Sigmoid colon (tissue), 7 donors: ENCODE results near the gene STRADA. TPM values are rescaled to one million over a fixed set of nuclear protein-coding genes. Genes with fewer than 3 reads are reported as not detected.
A peak's percentile ranks its signal among the peaks of the same experiment; 100 is the strongest.

Experiments used
- DNase-seq: peaks from one replicate; pipeline ENCODE4 v3.0.0-alpha.2; 2019
- H3K27ac ChIP-seq, 4 donors: fragments of 200-600 bp; sonication (generic); one replicate each; pipeline ENCODE4 v1.5.1; 2016 to 2019; ENCODE audit warnings: mild to moderate bottlenecking in 1 of 4
- H3K27me3 ChIP-seq, 3 donors: fragments of 200-600 bp; sonication (generic); one replicate each; pipeline ENCODE4 v1.5.1; 2019; ENCODE audit warnings: mild to moderate bottlenecking in 1 of 3
- H3K36me3 ChIP-seq, 4 donors: fragments of 200-600 bp; sonication (generic); one replicate each; pipeline ENCODE4 v1.5.1; 2016 to 2019
- H3K4me1 ChIP-seq, 4 donors: fragments of 200-600 bp; sonication (generic); one replicate each; pipeline ENCODE4 v1.5.1; 2017 to 2019
- H3K4me3 ChIP-seq, 4 donors: fragments of 200-600 bp; sonication (generic); one replicate each; pipeline ENCODE4 v1.5.1; 2017 to 2019; ENCODE audit warnings: mild to moderate bottlenecking in 2 of 4, moderate library complexity in 1 of 4
- H3K9me3 ChIP-seq, 4 donors: fragments of 200-600 bp in 3 of 4; sonication (generic) in 3 of 4; one replicate each; pipeline versions ENCODE4 v1.5.1 to v1.6.1; 2013 to 2019
- EP300 ChIP-seq, 4 donors: sonication (generic); formaldehyde crosslinking; IDR thresholded peaks; one replicate each; pipeline ENCODE4 v1.6.1; 2017; ENCODE audit warnings: antibody characterized with exemption in 4 of 4
- POLR2A ChIP-seq, 2 donors: fragments of 450-650 bp; IDR thresholded peaks; one replicate each; pipeline ENCODE4 v1.6.1; 2016; ENCODE audit warnings: antibody characterized with exemption in 2 of 2, mild to moderate bottlenecking in 2 of 2, moderate library complexity in 2 of 2
- POLR2AphosphoS5 ChIP-seq, 4 donors: sonication (generic); formaldehyde crosslinking; IDR thresholded peaks; one replicate each; pipeline ENCODE4 v1.6.1; 2017; ENCODE audit warnings: antibody characterized with exemption in 4 of 4
- WGBS, 2 donors: extraction: QIAGEN DNeasy Blood & Tissue Kit; methylation state at CpG; one replicate each; pipeline ENCODE4 v1.1.7; 2013; 5-methylcytosine and 5-hydroxymethylcytosine counted together
- intact Hi-C: fragments of 100-400 bp; cut with DNase I; formaldehyde crosslinking; loops from one replicate; pipeline ENCODE4 v1.15.1; 2023
- polyA plus RNA-seq, 3 donors: library from polyadenylated mRNA; stranded (reverse); fragments of 200-250 nt; gene quantifications; one replicate each; pipeline ENCODE4 v1.2.3, GENCODE V29; 2013
- total RNA-seq, 4 donors: library from RNA; depleted of rRNA; stranded (reverse); fragments of >200 nt; gene quantifications; one replicate each; pipeline ENCODE4 v1.1.0, GENCODE V29; 2016
- TF ChIP-seq, protein P1 (sequence below), 4 experiments: fragments of 450-650 bp in 3 of 4; fragments of 200-600 bp in 1 of 4; IDR thresholded peaks; one replicate each; pipeline ENCODE4 v1.5.1; 2016 to 2019; ENCODE audit warnings: antibody characterized with exemption in 4 of 4, mild to moderate bottlenecking in 3 of 4, moderate library complexity in 2 of 4
- donor health status: healthy with polysubstance abuse.
- donor health status: Bipolar disorder and iron deficiency.
- donor health status: healthy.

STRADA gene
- total and polyA plus RNA-seq, 7 donors, result 7.2 to 45.1 (median 20.0) TPM

DNA sequence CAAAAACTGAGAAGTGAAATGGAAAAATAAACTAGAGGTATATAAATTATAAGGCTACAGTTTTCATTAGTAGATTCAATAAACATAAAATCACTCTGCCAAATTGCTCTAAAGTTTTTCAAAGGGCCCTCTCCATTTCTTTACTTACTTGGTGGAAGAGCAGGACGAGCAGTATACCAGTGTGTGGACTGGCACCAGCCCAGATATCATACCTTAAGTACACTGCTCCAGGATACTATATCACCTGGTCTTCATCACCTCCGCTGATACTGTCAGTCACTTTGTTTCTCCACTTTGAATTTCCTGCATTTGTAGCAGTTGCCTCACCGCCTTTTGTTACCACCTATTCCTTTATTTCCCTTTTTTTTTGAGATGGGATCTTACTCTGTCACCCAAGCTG, 81.7 kb downstream of the STRADA start:
- peaks cover 7 to 82% (median 30%) of the 10 kb centered on the region in 4 donors for H3K36me3 ChIP-seq

DNA sequence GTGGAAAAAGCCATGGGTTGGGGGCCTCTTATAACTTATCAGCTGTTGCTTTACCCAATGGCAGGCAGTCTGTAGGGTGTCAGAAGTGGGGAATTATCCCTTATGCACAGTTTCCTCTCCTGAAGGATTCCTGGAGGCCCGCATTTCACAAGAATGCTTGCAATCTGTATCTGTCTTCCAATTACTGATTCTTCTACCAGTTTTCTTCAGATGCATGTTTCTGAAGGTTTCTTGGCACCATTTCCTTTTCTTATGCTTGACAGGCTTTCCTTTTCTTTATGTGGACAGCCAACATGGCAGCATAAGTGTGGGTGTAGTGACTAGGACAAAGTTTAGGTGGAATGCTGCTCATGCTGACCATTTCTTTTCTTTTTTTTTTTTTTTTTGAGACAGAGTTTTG, 83.2 kb downstream of the STRADA start:
- H3K27ac ChIP-seq, result no peak overlapping the region
- H3K4me3 ChIP-seq, result no peak overlapping the region
- H3K27me3 ChIP-seq, result no peaks in the 10 kb centered on the region
- 96 to 100% methylated on average over 1 of the region's 1 CpG for WGBS, 2 donors
- DNase-seq, result no peak
- intact Hi-C loops, result no loop called here
- no peaks in the 10 kb centered on the region for H3K9me3 ChIP-seq
- TF ChIP-seq, protein P1, sequence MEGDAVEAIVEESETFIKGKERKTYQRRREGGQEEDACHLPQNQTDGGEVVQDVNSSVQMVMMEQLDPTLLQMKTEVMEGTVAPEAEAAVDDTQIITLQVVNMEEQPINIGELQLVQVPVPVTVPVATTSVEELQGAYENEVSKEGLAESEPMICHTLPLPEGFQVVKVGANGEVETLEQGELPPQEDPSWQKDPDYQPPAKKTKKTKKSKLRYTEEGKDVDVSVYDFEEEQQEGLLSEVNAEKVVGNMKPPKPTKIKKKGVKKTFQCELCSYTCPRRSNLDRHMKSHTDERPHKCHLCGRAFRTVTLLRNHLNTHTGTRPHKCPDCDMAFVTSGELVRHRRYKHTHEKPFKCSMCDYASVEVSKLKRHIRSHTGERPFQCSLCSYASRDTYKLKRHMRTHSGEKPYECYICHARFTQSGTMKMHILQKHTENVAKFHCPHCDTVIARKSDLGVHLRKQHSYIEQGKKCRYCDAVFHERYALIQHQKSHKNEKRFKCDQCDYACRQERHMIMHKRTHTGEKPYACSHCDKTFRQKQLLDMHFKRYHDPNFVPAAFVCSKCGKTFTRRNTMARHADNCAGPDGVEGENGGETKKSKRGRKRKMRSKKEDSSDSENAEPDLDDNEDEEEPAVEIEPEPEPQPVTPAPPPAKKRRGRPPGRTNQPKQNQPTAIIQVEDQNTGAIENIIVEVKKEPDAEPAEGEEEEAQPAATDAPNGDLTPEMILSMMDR (IDR thresholded peaks at IDR 0.05), result no peak
- TF ChIP-seq POLR2AphosphoS5 (IDR thresholded peaks at IDR 0.05) (no peak), POLR2A (IDR thresholded peaks at IDR 0.05) (no peak), EP300 (IDR thresholded peaks at IDR 0.05) (no peak)
- H3K36me3 ChIP-seq, result peaks cover 7 to 95% (median 31%) of the 10 kb centered on the region in 4 donors
- peaks cover 0 to 13% (median 5%) of the 10 kb centered on the region in 4 donors for H3K4me1 ChIP-seq

More for the DNA sequence above, 81.7 kb downstream of the STRADA start:
- 89 to 93% methylated on average over 3 of the region's 3 CpGs for WGBS, 2 donors
- intact Hi-C loops, result no loop called here
- H3K4me1 ChIP-seq, result peaks cover 0 to 7% (median 0%) of the 10 kb centered on the region in 4 donors
- no peak overlapping the region for H3K4me3 ChIP-seq
- no peaks in the 10 kb centered on the region for H3K9me3 ChIP-seq
- H3K27me3 ChIP-seq, result no peaks in the 10 kb centered on the region
- TF ChIP-seq POLR2AphosphoS5 (IDR thresholded peaks at IDR 0.05), result no peak
- TF ChIP-seq EP300 (IDR thresholded peaks at IDR 0.05), result no peak
- TF ChIP-seq, protein P1 (IDR thresholded peaks at IDR 0.05), result no peak
- no peak for TF ChIP-seq POLR2A (IDR thresholded peaks at IDR 0.05)
- no peak overlapping the region for H3K27ac ChIP-seq
- DNase-seq, result no peak

DNA sequence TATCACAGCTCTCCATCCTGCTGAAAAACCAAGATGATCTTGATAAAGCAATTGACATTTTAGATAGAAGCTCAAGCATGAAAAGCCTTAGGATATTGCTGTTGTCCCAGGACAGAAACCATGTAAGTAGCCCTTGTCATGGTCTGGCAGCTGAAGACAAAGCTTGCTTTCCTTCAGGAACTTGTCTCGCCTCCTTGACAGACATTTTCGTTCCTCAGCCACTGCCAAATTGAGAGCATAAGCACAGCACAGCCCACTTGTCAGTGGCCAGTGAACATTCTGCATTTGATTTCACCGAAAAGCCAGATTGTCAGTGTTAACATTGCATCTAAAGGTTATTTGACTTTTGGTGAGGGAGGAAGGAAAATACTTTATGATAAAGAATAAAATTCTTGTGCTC, 83.8 kb downstream of the STRADA start:
- H3K9me3 ChIP-seq, result no peaks in the 10 kb centered on the region
- intact Hi-C loops, result no loop called here
- H3K4me3 ChIP-seq, result no peak overlapping the region
- H3K4me1 ChIP-seq, result peaks cover 0 to 19% (median 9%) of the 10 kb centered on the region in 4 donors
- WGBS, 2 donors, result 93 to 94% methylated on average over 3 of the region's 3 CpGs
- no peak for DNase-seq
- no peak for TF ChIP-seq EP300 (IDR thresholded peaks at IDR 0.05)
- TF ChIP-seq, protein P1 (IDR thresholded peaks at IDR 0.05), result no peak
- no peak for TF ChIP-seq POLR2A (IDR thresholded peaks at IDR 0.05)
- TF ChIP-seq POLR2AphosphoS5 (IDR thresholded peaks at IDR 0.05), result no peak
- no peak overlapping the region for H3K27ac ChIP-seq
- H3K36me3 ChIP-seq, result peaks cover 7 to 95% (median 26%) of the 10 kb centered on the region in 4 donors
- H3K27me3 ChIP-seq, result no peaks in the 10 kb centered on the region

DNA sequence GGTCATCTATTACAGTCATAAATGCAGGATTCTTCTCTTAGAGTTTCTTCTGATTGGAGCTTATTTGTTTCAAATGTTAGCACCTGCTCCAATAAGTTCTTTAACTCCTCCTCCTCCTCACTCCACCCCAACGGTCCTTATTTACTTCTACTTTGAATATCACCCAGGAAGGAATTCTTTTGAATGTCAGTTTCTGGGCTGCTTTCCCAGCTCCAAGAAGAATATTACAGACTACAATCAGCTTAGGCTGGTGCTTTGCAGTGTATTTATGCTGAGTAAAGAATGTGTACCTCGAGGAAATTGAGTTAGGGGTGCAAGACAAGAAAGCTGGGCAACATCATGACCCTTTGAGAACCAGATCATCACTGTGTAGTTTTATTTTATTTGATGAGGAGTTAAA, 88.5 kb downstream of the STRADA start:
- no peaks in the 10 kb centered on the region for H3K9me3 ChIP-seq
- TF ChIP-seq, protein P1 (IDR thresholded peaks at IDR 0.05), result no peak
- TF ChIP-seq POLR2AphosphoS5 (IDR thresholded peaks at IDR 0.05) (no peak), POLR2A (IDR thresholded peaks at IDR 0.05) (no peak)
- intact Hi-C loops, result no loop called here
- no peaks in the 10 kb centered on the region for H3K27me3 ChIP-seq
- peak overlapping the region in 3 of 4 donors; percentile 11 to 49 (median 14) for H3K27ac ChIP-seq
- peaks cover 0 to 56% (median 6%) of the 10 kb centered on the region in 4 donors for H3K36me3 ChIP-seq
- DNase-seq, result no peak
- WGBS, 2 donors, result 8 to 46% methylated on average over 2 of the region's 2 CpGs
- no peak overlapping the region for H3K4me3 ChIP-seq
- peaks cover 0 to 19% (median 16%) of the 10 kb centered on the region in 4 donors for H3K4me1 ChIP-seq

Other genes with a start within 250 kb of the STRADA start
- not detected for gene KCNH6, start 218.4 kb downstream of the STRADA start, total RNA-seq
- under 1 TPM in 1 of 3 donors, not detected in 2; 0.13 TPM for gene KCNH6, start 218.4 kb downstream of the STRADA start, polyA plus RNA-seq
- 10 to 100 TPM; 19.7 to 28.9 (median 23.5) TPM for gene DCAF7, start 191.3 kb downstream of the STRADA start, total RNA-seq
- 10 to 100 TPM; 14.4 to 34.6 (median 23.1) TPM for gene DCAF7, start 191.3 kb downstream of the STRADA start, polyA plus RNA-seq
- 10 to 100 TPM; 11.2 to 19.9 (median 14.3) TPM for gene TACO1, start 140.9 kb downstream of the STRADA start, total RNA-seq
- gene TACO1, start 140.9 kb downstream of the STRADA start, polyA plus RNA-seq, result 10 to 100 TPM; 28.1 to 50.9 (median 34.2) TPM
- gene MAP3K3, start 119.4 kb downstream of the STRADA start, total RNA-seq, result 10 to 100 TPM; 51.5 to 68.7 (median 59.8) TPM
- gene MAP3K3, start 119.4 kb downstream of the STRADA start, polyA plus RNA-seq, result 10 to 100 TPM in 1 of 3 donors, 1 to 10 TPM in 2; 4.4 to 18.8 (median 8.4) TPM
- 10 to 100 TPM in 1 of 4 donors, 1 to 10 TPM in 3; 3.0 to 16.8 (median 8.5) TPM for gene LIMD2, start 41.7 kb downstream of the STRADA start, total RNA-seq
- 100 to 1,000 TPM in 1 of 3 donors, 1 to 10 TPM in 2; 3.5 to 119 (median 3.6) TPM for gene LIMD2, start 41.7 kb downstream of the STRADA start, polyA plus RNA-seq
- 10 to 100 TPM; 35.7 to 47.1 (median 43.5) TPM for gene CCDC47, start 31.8 kb upstream of the STRADA start, total RNA-seq
- gene CCDC47, start 31.8 kb upstream of the STRADA start, polyA plus RNA-seq, result 10 to 100 TPM; 12.0 to 65.4 (median 39.3) TPM
- gene DDX42, start 32.4 kb upstream of the STRADA start, total RNA-seq, result 100 to 1,000 TPM in 2 of 4 donors, 10 to 100 TPM in 2; 82.0 to 136 (median 101) TPM
- gene DDX42, start 32.4 kb upstream of the STRADA start, polyA plus RNA-seq, result 10 to 100 TPM; 30.7 to 62.3 (median 40.8) TPM
- 100 to 1,000 TPM in 3 of 4 donors, 10 to 100 TPM in 1; 94.2 to 161 (median 113) TPM for gene PSMC5, start 85.6 kb upstream of the STRADA start, total RNA-seq
- 100 to 1,000 TPM in 2 of 3 donors, 10 to 100 TPM in 1; 95.7 to 157 (median 130) TPM for gene PSMC5, start 85.6 kb upstream of the STRADA start, polyA plus RNA-seq
- 10 to 100 TPM; 31.0 to 65.8 (median 47.6) TPM for gene FTSJ3, start 85.9 kb upstream of the STRADA start, total RNA-seq
- 10 to 100 TPM in 2 of 3 donors, 1 to 10 TPM in 1; 7.9 to 30.7 (median 10.2) TPM for gene FTSJ3, start 85.9 kb upstream of the STRADA start, polyA plus RNA-seq
- 100 to 1,000 TPM in 2 of 4 donors, 10 to 100 TPM in 2; 79.7 to 122 (median 105) TPM for gene SMARCD2, start 100.9 kb upstream of the STRADA start, total RNA-seq
- 10 to 100 TPM; 44.4 to 95.9 (median 50.6) TPM for gene SMARCD2, start 100.9 kb upstream of the STRADA start, polyA plus RNA-seq
- not detected for gene CSH2, start 131.9 kb upstream of the STRADA start, total RNA-seq
- gene CSH2, start 131.9 kb upstream of the STRADA start, polyA plus RNA-seq, result not detected
- not detected for gene GH2, start 140.1 kb upstream of the STRADA start, total RNA-seq
- not detected for gene GH2, start 140.1 kb upstream of the STRADA start, polyA plus RNA-seq
- gene CSH1, start 154.8 kb upstream of the STRADA start, total RNA-seq, result not detected
- not detected for gene CSH1, start 154.8 kb upstream of the STRADA start, polyA plus RNA-seq
- not detected for gene CSHL1, start 169.5 kb upstream of the STRADA start, total RNA-seq
- not detected for gene CSHL1, start 169.5 kb upstream of the STRADA start, polyA plus RNA-seq
- not detected for gene GH1, start 177.0 kb upstream of the STRADA start, total RNA-seq
- under 1 TPM in 1 of 3 donors, not detected in 2; 0.25 TPM for gene GH1, start 177.0 kb upstream of the STRADA start, polyA plus RNA-seq
- 1 to 10 TPM in 2 of 4 donors, under 1 TPM in 2; 0.66 to 1.8 (median 0.96) TPM for gene CD79B, start 190.5 kb upstream of the STRADA start, total RNA-seq
- 100 to 1,000 TPM in 1 of 3 donors, 1 to 10 TPM in 1, not detected in 1; 2.4 to 112 TPM for gene CD79B, start 190.5 kb upstream of the STRADA start, polyA plus RNA-seq
- gene SCN4A, start 231.1 kb upstream of the STRADA start, total RNA-seq, result 1 to 10 TPM in 2 of 4 donors, under 1 TPM in 2; 0.68 to 4.2 (median 1.0) TPM
- gene SCN4A, start 231.1 kb upstream of the STRADA start, polyA plus RNA-seq, result under 1 TPM in 2 of 3 donors, not detected in 1; 0.23 to 0.52 TPM